ENCODE measurements around the gene HASPIN. TPM values are rescaled to one million over a fixed set of nuclear protein-coding genes. Genes with fewer than 3 reads are reported as not detected.

Gene HASPIN
- total and polyA plus RNA-seq, 2 of the 8 experiments (the other 6 are each of a cell fraction or from before 2014, with no cell fraction given), result 7.8 to 29.5 TPM

- H3K27ac ChIP-seq (ENCODE audit: low read depth, low read length), result no peak overlapping the region
- H3K23me2 ChIP-seq (ENCODE audit: low read depth, low read length), result peaks cover 4% of the 10 kb centered on the region
- H4K91ac ChIP-seq (replicated peaks; ENCODE audit: insufficient read length, low read length), result no peak overlapping the region
- no peak overlapping the region for H3K4me2 ChIP-seq (ENCODE audit: insufficient read depth in 1 of 2, low read depth in 2 of 2, low read length in 2 of 2)
- TF ChIP-seq SAP30 (IDR thresholded peaks at IDR 0.05; ENCODE audit: insufficient read depth, insufficient replicate concordance, low read length) (no peak), TBP (IDR thresholded peaks at IDR 0.05; ENCODE audit: low read depth, low read length) (no peak), TEAD4 (IDR thresholded peaks at IDR 0.05; ENCODE audit: low read depth, low read length) (no peak), POLR2A (IDR thresholded peaks at IDR 0.05; ENCODE audit: control extremely low read depth in 1 of 2, low read depth in 2 of 2, low read length in 2 of 2) (no peak), KDM4A (IDR thresholded peaks at IDR 0.05; ENCODE audit: low read depth, low read length, severe bottlenecking) (no peak), KDM5A (IDR thresholded peaks at IDR 0.05; ENCODE audit: low read length) (no peak), SP4 (IDR thresholded peaks at IDR 0.05; ENCODE audit: low read length) (no peak)
- H3K18ac ChIP-seq (ENCODE audit: extremely low read depth, low read length), result no peak overlapping the region
- peaks cover 0 to 5% (median 2%) of the 10 kb centered on the region in 4 experiments; a peak in 2 of 7 replicates for H3K4me1 ChIP-seq (replicated peaks in 1 of 4; ENCODE audit: control insufficient read depth in 3 of 4, insufficient read depth in 4 of 4, low read length in 3 of 4)
- H3K4ac ChIP-seq (replicated peaks; ENCODE audit: insufficient read length, low read depth, low read length), result no peak overlapping the region
- ChIA-PET CTCF (ENCODE audit: partially characterized antibody) (interaction anchor here (0.6 to 0.7 kb wide), 2 partner anchors 36 to 178 kb away, joined by 4 read pairs; no protein-coding TSS in a partner anchor), POLR2A (ENCODE audit: partially characterized antibody) (no interaction called here)
- H2BK120ac ChIP-seq (replicated peaks; ENCODE audit: low read depth, low read length), result no peak overlapping the region
- DNase-seq (ENCODE audit: low read depth in 1 of 2, low spot score in 2 of 2), result no peak
- H2AFZ ChIP-seq (ENCODE audit: low read length), result no peak overlapping the region
- H3K23ac ChIP-seq (ENCODE audit: insufficient read length), result no peak overlapping the region
- no peak overlapping the region for H3K14ac ChIP-seq (ENCODE audit: insufficient read length)
- no peak overlapping the region for H2BK15ac ChIP-seq (ENCODE audit: low read length)
- no peak overlapping the region for H3K4me3 ChIP-seq (ENCODE audit: extremely low read depth in 1 of 4, insufficient read depth in 2 of 4, low read depth in 3 of 4, low read length in 4 of 4)
- no peak overlapping the region for H3K56ac ChIP-seq (replicated peaks; ENCODE audit: insufficient read length, low read depth, low read length)
- WGBS, 2 experiments (ENCODE audit: extremely low coverage in 1 of 2, insufficient coverage in 1 of 2, insufficient read length in 1 of 2, insufficient replicate concordance in 2 of 2, low coverage in 1 of 2, low lambda C conversion rate in 2 of 2, missing lambda C conversion rate in 1 of 2), result 96% methylated on average over 4 of the region's 4 CpGs; no CpG with 5 or more reads in 1 of the 2 experiments
- no peaks in the 10 kb centered on the region for H3K79me1 ChIP-seq (ENCODE audit: low read depth, low read length)
- H4K8ac ChIP-seq (ENCODE audit: extremely low read depth, insufficient read depth, low read length), result no peak overlapping the region
- FAIRE-seq, result no peak
- H2BK20ac ChIP-seq (ENCODE audit: low read length), result no peak overlapping the region
- no peaks in the 10 kb centered on the region for H3K9me3 ChIP-seq (ENCODE audit: insufficient read depth in 2 of 2, low read depth in 1 of 2, low read length in 1 of 2)
- no peak overlapping the region for H2BK12ac ChIP-seq (ENCODE audit: low read depth, low read length)
- H4K20me1 ChIP-seq (replicated peaks in 1 of 2; ENCODE audit: control insufficient read depth in 1 of 2, insufficient read depth in 2 of 2, low read length in 2 of 2), result no peaks in the 10 kb centered on the region
- H2AK5ac ChIP-seq (ENCODE audit: low read depth, low read length), result no peak overlapping the region
- H2BK5ac ChIP-seq (ENCODE audit: low read depth, low read length), result no peak overlapping the region
- H3K79me2 ChIP-seq (ENCODE audit: control insufficient read depth in 1 of 2, insufficient read depth in 2 of 2, low read length in 2 of 2), result peaks cover 0 to 5% of the 10 kb centered on the region in 2 experiments; a peak in 1 of 4 replicates
- H4K5ac ChIP-seq (ENCODE audit: insufficient read length, low read depth, low read length), result no peak overlapping the region
- no peaks in the 10 kb centered on the region for H3K27me3 ChIP-seq (replicated peaks in 1 of 4; ENCODE audit: control insufficient read depth in 3 of 4, extremely low read depth in 1 of 4, insufficient read depth in 3 of 4, low read length in 3 of 4)
- peaks cover 9 to 46% (median 20%) of the 10 kb centered on the region in 4 experiments; a peak in 7 of 8 replicates for H3K36me3 ChIP-seq (ENCODE audit: control insufficient read depth in 2 of 4, insufficient read depth in 4 of 4, low read length in 3 of 4)
- H3K9ac ChIP-seq (replicated peaks in 1 of 4; ENCODE audit: extremely low read depth in 1 of 4, low read depth in 3 of 4, low read length in 3 of 4), result no peak overlapping the region
Measured at GRCh38 chr17:3718201-3718600, 5.5 kb upstream of the HASPIN start.

All from H1 (cell line).